ENCODE results near the gene EIF3B. TPM values are rescaled to one million over a fixed set of nuclear protein-coding genes. Genes with fewer than 3 reads are reported as not detected.

EIF3B gene
- total RNA-seq, 3 donors from 2014 or later, result 111 to 122 (median 115) TPM

DNA sequence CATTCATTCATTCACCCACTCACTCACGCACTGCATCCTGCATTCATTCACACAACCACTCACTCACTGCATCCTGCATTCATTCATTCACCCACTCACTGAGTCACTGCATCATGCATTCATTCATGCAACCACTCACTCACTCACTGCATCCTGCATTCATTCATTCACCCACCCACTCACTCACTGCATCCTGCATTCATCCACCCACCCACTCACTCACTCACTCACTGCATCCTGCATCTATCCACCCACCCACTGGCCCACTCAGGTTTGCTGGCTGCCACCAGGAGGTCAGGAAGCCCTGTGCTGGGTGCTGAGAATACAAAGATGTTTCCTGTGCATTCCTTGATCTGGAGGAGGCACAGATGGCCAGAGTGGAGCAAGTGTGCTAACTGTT, 38.0 kb upstream of the EIF3B start:
- TF ChIP-seq, protein P1, sequence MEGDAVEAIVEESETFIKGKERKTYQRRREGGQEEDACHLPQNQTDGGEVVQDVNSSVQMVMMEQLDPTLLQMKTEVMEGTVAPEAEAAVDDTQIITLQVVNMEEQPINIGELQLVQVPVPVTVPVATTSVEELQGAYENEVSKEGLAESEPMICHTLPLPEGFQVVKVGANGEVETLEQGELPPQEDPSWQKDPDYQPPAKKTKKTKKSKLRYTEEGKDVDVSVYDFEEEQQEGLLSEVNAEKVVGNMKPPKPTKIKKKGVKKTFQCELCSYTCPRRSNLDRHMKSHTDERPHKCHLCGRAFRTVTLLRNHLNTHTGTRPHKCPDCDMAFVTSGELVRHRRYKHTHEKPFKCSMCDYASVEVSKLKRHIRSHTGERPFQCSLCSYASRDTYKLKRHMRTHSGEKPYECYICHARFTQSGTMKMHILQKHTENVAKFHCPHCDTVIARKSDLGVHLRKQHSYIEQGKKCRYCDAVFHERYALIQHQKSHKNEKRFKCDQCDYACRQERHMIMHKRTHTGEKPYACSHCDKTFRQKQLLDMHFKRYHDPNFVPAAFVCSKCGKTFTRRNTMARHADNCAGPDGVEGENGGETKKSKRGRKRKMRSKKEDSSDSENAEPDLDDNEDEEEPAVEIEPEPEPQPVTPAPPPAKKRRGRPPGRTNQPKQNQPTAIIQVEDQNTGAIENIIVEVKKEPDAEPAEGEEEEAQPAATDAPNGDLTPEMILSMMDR (IDR thresholded peaks at IDR 0.05), result no peak
- TF ChIP-seq POLR2A (IDR thresholded peaks at IDR 0.05) (no peak), POLR2AphosphoS5 (IDR thresholded peaks at IDR 0.05) (no peak)
- H3K27ac ChIP-seq, result no peak overlapping the region
- H3K9me3 ChIP-seq, result no peaks in the 10 kb centered on the region
- DNase-seq (ENCODE audit: low spot score in 2 of 2), result no peak
- no peaks in the 10 kb centered on the region for H3K4me1 ChIP-seq
- intact Hi-C loops (cut with DNase I; ENCODE audit: low total_unique reads), result no loop called here
- H3K27me3 ChIP-seq, result no peaks in the 10 kb centered on the region
- no peak overlapping the region for H3K4me3 ChIP-seq
- no peaks in the 10 kb centered on the region for H3K36me3 ChIP-seq

DNA sequence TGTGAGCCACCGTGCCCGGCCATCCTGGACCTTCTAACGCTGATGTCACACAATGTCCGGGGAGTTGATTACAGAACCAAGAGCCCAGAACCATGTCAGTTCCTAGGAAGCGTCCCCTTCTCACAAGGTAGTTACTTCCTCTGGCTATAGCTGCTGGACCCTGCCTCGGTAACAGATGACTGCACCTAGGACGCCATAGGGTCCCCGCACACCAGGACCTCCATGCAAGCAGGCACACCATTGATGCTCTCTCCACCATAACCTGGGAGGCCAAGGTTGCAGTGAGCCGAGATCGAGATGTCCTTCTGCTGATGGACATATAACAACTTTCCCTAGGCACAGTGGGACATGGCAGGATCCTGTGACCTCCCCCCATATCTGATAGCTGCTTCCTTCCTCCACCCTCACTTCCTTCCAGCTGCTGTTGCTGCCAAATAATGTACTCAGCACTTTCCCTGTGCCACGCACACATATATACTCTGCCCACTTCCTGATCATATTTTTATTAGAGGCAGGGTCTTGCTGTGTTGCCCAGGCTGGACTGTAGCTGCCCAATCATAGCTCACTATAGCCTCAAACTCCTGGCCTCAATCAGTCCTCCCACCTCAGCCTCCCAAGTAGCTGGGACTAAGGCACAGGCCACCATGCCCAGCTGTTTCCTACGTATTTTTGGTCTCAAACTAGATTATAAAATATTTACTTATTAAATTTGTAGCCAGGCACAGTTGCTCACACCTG, 36.9 kb upstream of the EIF3B start:
- no peaks in the 10 kb centered on the region for H3K27me3 ChIP-seq
- TF ChIP-seq POLR2A (IDR thresholded peaks at IDR 0.05), result no peak
- TF ChIP-seq, protein P1 (IDR thresholded peaks at IDR 0.05), result no peak
- intact Hi-C loops (cut with DNase I; ENCODE audit: low total_unique reads), result no loop called here
- H3K4me3 ChIP-seq, result no peak overlapping the region
- no peak for DNase-seq (ENCODE audit: low spot score in 2 of 2)
- no peak overlapping the region for H3K27ac ChIP-seq
- no peaks in the 10 kb centered on the region for H3K4me1 ChIP-seq
- H3K9me3 ChIP-seq, result no peaks in the 10 kb centered on the region
- no peaks in the 10 kb centered on the region for H3K36me3 ChIP-seq

DNA sequence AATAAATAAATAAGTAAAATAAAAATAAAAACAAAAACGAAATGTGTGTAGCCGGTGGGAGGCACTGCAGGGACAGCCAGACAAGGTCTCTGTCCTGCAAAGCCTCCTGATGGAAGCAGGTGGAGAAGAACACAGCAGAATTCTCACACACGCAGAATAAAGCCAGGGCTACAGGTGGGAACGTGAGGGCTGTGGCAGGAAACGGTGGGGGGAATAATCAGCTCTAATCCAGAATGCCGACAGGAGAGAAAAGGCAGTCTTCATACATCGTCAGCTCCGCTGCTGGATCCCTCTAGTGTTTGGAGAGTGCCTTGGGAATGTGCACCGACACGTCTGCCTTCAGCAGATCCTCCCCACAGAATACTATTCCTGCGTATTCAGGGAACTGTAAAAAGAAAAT, 33.6 kb upstream of the EIF3B start:
- no peaks in the 10 kb centered on the region for H3K4me1 ChIP-seq
- H3K9me3 ChIP-seq, result no peaks in the 10 kb centered on the region
- intact Hi-C loops (cut with DNase I; ENCODE audit: low total_unique reads), result no loop called here
- TF ChIP-seq POLR2A (IDR thresholded peaks at IDR 0.05) (no peak), POLR2AphosphoS5 (IDR thresholded peaks at IDR 0.05) (no peak)
- TF ChIP-seq, protein P1 (IDR thresholded peaks at IDR 0.05), result no peak
- H3K36me3 ChIP-seq, result no peaks in the 10 kb centered on the region
- no peaks in the 10 kb centered on the region for H3K27me3 ChIP-seq
- H3K4me3 ChIP-seq, result no peak overlapping the region
- H3K27ac ChIP-seq, result no peak overlapping the region
- no peak for DNase-seq (ENCODE audit: low spot score in 2 of 2)

DNA sequence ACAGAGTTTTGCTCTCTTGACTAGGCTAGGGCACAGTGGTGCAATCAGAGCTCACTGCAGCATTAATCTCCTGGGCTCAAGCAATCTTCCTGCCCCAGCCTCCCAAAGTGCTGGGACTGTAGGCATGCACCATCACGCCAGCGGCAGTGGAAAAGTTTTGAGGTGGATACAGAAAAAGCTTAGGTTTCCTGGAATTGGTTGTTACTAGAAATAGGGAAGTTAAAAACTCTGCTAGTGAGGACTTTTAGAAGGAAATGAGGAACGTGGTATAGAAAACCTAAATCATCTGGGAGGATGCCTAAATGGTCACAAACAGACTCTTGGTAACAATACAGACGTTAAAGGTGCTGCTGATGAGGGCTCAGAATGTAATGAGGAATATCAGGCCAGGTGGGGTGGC, 29.5 kb upstream of the EIF3B start:
- H3K4me3 ChIP-seq, result no peak overlapping the region
- no peak for DNase-seq (ENCODE audit: low spot score in 2 of 2)
- no peaks in the 10 kb centered on the region for H3K9me3 ChIP-seq
- H3K27ac ChIP-seq, result no peak overlapping the region
- H3K36me3 ChIP-seq, result no peaks in the 10 kb centered on the region
- no peaks in the 10 kb centered on the region for H3K4me1 ChIP-seq
- H3K27me3 ChIP-seq, result no peaks in the 10 kb centered on the region
- no peak for TF ChIP-seq POLR2A (IDR thresholded peaks at IDR 0.05)
- intact Hi-C loops (cut with DNase I; ENCODE audit: low total_unique reads), result no loop called here

DNA sequence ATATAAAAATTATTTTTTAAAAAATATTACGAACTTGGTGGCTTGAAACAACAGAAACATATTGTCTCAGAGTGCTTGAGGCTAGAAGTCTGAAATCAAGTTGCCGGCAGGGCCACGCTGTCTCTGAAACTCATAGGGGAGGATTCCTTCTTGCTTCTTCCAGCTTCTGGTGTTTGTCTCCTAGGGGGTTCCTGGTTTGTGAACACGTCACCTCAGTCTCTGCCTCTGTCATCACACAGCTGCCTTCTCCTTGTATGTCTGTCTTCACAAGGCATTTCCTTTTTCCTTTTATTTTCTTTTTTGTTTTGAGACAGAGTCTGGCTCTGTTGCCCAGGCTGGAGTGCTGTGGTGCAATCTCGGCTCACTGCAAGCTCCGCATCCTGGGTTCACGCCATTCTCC, 27.7 kb upstream of the EIF3B start:
- no peaks in the 10 kb centered on the region for H3K9me3 ChIP-seq
- no peak for DNase-seq (ENCODE audit: low spot score in 2 of 2)
- H3K4me1 ChIP-seq, result no peaks in the 10 kb centered on the region
- H3K27me3 ChIP-seq, result no peaks in the 10 kb centered on the region
- intact Hi-C loops (cut with DNase I; ENCODE audit: low total_unique reads), result no loop called here
- H3K27ac ChIP-seq, result no peak overlapping the region
- TF ChIP-seq POLR2A (IDR thresholded peaks at IDR 0.05), result no peak
- TF ChIP-seq POLR2AphosphoS5 (IDR thresholded peaks at IDR 0.05), result no peak
- TF ChIP-seq, protein P1 (IDR thresholded peaks at IDR 0.05), result no peak
- H3K36me3 ChIP-seq, result no peaks in the 10 kb centered on the region
- H3K4me3 ChIP-seq, result no peak overlapping the region
